Measurements from ENCODE around the gene OXA1L.

Gene OXA1L

GRCh38 chr14:22811722-22812121 lies 45.2 kb downstream of the OXA1L start:
- TF ChIP-seq CTCF (IDR thresholded peaks at IDR 0.05) = no peak

- no peak for TF ChIP-seq CTCF (IDR thresholded peaks at IDR 0.05)
Measured at GRCh38 chr14:22812744-22813143, 46.3 kb downstream of the OXA1L start.

- TF ChIP-seq CTCF (IDR thresholded peaks at IDR 0.05) = no peak
Measured at GRCh38 chr14:22813145-22813544, 46.7 kb downstream of the OXA1L start.

- no peak for TF ChIP-seq CTCF (IDR thresholded peaks at IDR 0.05)
Measured at GRCh38 chr14:22814373-22814772, 47.9 kb downstream of the OXA1L start.

- TF ChIP-seq CTCF (IDR thresholded peaks at IDR 0.05) = no peak
Measured at GRCh38 chr14:22814941-22815713, 48.6 kb downstream of the OXA1L start, which contains the start of gene SLC7A7. SLC7A7 (minus strand) TSS chr14:22815435; CDS start chr14:22813398, 2,037 bp downstream.

GRCh38 chr14:22819151-22819988 lies 52.9 kb downstream of the OXA1L start:
- TF ChIP-seq CTCF (IDR thresholded peaks at IDR 0.05) = no peak

GRCh38 chr14:22820731-22821130 lies 54.2 kb downstream of the OXA1L start:
- TF ChIP-seq CTCF (IDR thresholded peaks at IDR 0.05) = no peak

Measured in LNCAP (cell line).